Measurements from ENCODE around the gene CELF6. TPM values are rescaled to one million over a fixed set of nuclear protein-coding genes. Genes with fewer than 3 reads are reported as not detected.

The CELF6 gene
- polyA plus RNA-seq, 3 donors: 2.9 TPM; not detected in 2

- Histone ChIP-seq H3K27me3 (ENCODE audit: control insufficient read depth in 2 of 2, insufficient read depth in 2 of 2, low read length in 2 of 2) (no peaks in the 10 kb centered on the region), H3K4me3 (replicated peaks in 1 of 3; ENCODE audit: low read depth in 2 of 3, low read length in 3 of 3) (no peak overlapping the region), H3K79me2 (ENCODE audit: insufficient read depth, low read length) (no peaks in the 10 kb centered on the region), H3K4me2 (replicated peaks; ENCODE audit: extremely low read depth, low read length, poor library complexity, severe bottlenecking) (no peak overlapping the region), H3K9ac (ENCODE audit: insufficient read depth, low read length, poor library complexity, severe bottlenecking) (no peak overlapping the region), H3K9me3 (replicated peaks in 1 of 2; ENCODE audit: control insufficient read depth in 1 of 2, insufficient read depth in 1 of 2, low read length in 2 of 2) (no peaks in the 10 kb centered on the region), H3K27ac (ENCODE audit: low read depth in 1 of 2, low read length in 2 of 2) (no peak overlapping the region), H4K20me1 (ENCODE audit: insufficient read depth, low read length) (no peaks in the 10 kb centered on the region), H3K36me3 (replicated peaks in 1 of 2; ENCODE audit: control insufficient read depth in 1 of 2, insufficient read depth in 2 of 2, low read length in 2 of 2) (no peaks in the 10 kb centered on the region), H3K4me1 (ENCODE audit: control insufficient read depth in 1 of 2, insufficient read depth in 2 of 2, low read length in 2 of 2) (no peaks in the 10 kb centered on the region), H2AFZ (ENCODE audit: insufficient read depth, low read depth, low read length, poor library complexity, severe bottlenecking) (no peak overlapping the region)
- DNase-seq: no peak
- Mint-ChIP-seq H3K27me3 (ENCODE audit: low read depth in 3 of 3) (no peaks in the 10 kb centered on the region), H3K9me3 (no peaks in the 10 kb centered on the region), H3K27ac (no peak overlapping the region), H3K4me1 (no peaks in the 10 kb centered on the region), H3K4me3 (no peak overlapping the region), H3K36me3 (no peaks in the 10 kb centered on the region)
- intact Hi-C loops (cut with micrococcal nuclease): loop anchor here in 1 of 2 donors (5.0 kb wide), 1 partner anchor 92 kb away; the partner anchor contains the start of gene GRAMD2A
- TF ChIP-seq, protein P1, sequence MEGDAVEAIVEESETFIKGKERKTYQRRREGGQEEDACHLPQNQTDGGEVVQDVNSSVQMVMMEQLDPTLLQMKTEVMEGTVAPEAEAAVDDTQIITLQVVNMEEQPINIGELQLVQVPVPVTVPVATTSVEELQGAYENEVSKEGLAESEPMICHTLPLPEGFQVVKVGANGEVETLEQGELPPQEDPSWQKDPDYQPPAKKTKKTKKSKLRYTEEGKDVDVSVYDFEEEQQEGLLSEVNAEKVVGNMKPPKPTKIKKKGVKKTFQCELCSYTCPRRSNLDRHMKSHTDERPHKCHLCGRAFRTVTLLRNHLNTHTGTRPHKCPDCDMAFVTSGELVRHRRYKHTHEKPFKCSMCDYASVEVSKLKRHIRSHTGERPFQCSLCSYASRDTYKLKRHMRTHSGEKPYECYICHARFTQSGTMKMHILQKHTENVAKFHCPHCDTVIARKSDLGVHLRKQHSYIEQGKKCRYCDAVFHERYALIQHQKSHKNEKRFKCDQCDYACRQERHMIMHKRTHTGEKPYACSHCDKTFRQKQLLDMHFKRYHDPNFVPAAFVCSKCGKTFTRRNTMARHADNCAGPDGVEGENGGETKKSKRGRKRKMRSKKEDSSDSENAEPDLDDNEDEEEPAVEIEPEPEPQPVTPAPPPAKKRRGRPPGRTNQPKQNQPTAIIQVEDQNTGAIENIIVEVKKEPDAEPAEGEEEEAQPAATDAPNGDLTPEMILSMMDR (IDR thresholded peaks at IDR 0.05): no peak
- 96% methylated on average over 36 of the region's 49 CpGs for WGBS (ENCODE audit: insufficient coverage)
These were observed 31.0 kb downstream of the CELF6 start for GRCh38 chr15:72288796-72289596.

- Mint-ChIP-seq H3K27ac (peak overlapping the region in 1 of 7 donors; percentile 73), H3K4me3 (no peak overlapping the region), H3K27me3 (ENCODE audit: low read depth in 3 of 3) (peaks cover 0 to 1% (median 0%) of the 10 kb centered on the region in 3 donors), H3K4me1 (no peaks in the 10 kb centered on the region), H3K36me3 (peaks cover 0 to 3% of the 10 kb centered on the region in 2 donors), H3K9me3 (no peaks in the 10 kb centered on the region)
- no peak overlapping the region for H3K4me3 ChIP-seq (replicated peaks in 1 of 3; ENCODE audit: low read depth in 2 of 3, low read length in 3 of 3)
- H3K9ac ChIP-seq (ENCODE audit: insufficient read depth, low read length, poor library complexity, severe bottlenecking): no peak overlapping the region
- H3K36me3 ChIP-seq (replicated peaks in 1 of 2; ENCODE audit: control insufficient read depth in 1 of 2, insufficient read depth in 2 of 2, low read length in 2 of 2): no peaks in the 10 kb centered on the region
- no peaks in the 10 kb centered on the region for H3K27me3 ChIP-seq (ENCODE audit: control insufficient read depth in 2 of 2, insufficient read depth in 2 of 2, low read length in 2 of 2)
- peak; percentile 27 to 56 (median 49) for DNase-seq
- TF ChIP-seq, protein P1 (IDR thresholded peaks at IDR 0.05): peak; percentile 71
- H3K4me1 ChIP-seq (ENCODE audit: control insufficient read depth in 1 of 2, insufficient read depth in 2 of 2, low read length in 2 of 2): no peaks in the 10 kb centered on the region
- intact Hi-C loops (cut with micrococcal nuclease): loop anchor here (2.0 to 5.0 kb wide), 2 partner anchors 87 to 89 kb away; partner anchors contain the start of gene GRAMD2A (in 1 of the 2)
- H3K9me3 ChIP-seq (replicated peaks in 1 of 2; ENCODE audit: control insufficient read depth in 1 of 2, insufficient read depth in 1 of 2, low read length in 2 of 2): no peaks in the 10 kb centered on the region
- H3K27ac ChIP-seq (ENCODE audit: low read depth in 1 of 2, low read length in 2 of 2): no peak overlapping the region
- H3K4me2 ChIP-seq (replicated peaks; ENCODE audit: extremely low read depth, low read length, poor library complexity, severe bottlenecking): no peak overlapping the region
- WGBS (ENCODE audit: insufficient coverage): 69% methylated on average over 4 of the region's 10 CpGs
- H2AFZ ChIP-seq (ENCODE audit: insufficient read depth, low read depth, low read length, poor library complexity, severe bottlenecking): no peak overlapping the region
- no peaks in the 10 kb centered on the region for H3K79me2 ChIP-seq (ENCODE audit: insufficient read depth, low read length)
- no peaks in the 10 kb centered on the region for H4K20me1 ChIP-seq (ENCODE audit: insufficient read depth, low read length)
These were observed 33.9 kb downstream of the CELF6 start for GRCh38 chr15:72285927-72286516.
